ENCODE data around the gene TECPR2.

TECPR2 gene

DNA sequence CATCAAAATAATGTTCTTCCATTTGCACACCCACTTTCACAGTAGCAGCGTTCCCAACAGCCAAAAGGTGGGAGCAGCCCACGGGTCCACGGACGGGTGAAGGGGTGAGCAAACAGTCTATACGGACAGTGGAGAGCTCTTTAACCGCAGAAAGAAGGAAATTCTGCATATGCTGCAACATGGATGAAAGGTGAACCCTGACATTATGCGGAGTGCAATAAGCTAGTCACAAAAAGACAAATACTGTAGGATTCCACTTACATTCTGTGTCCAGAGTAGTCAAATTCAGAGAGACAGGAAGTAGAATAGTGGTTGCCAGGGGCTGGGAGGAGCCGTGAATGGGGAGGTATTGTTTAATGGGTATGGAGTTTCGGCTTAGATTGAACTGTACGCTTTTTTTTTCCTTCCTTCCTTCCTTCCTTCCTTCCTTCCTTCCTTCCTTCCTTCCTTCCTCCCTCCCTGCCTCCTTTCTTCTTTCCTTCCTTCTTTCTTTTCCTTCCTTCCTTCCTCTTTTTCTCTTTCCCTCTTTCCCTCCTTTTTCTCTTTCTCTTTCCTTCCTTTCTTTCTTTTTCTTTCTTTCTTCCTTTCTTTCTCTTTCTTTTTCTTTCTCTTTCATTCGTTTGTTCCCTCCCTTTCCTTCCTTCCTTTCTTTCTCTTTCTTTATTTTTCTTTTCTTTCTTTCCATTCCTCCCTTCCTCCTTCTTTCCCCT is 162.6 kb downstream of the TECPR2 start:
- H3K27ac ChIP-seq, result peak overlapping the region; percentile 64 to 90
- H3K4me3 ChIP-seq, result peak overlapping the region; percentile 79
- TF ChIP-seq, protein P1, sequence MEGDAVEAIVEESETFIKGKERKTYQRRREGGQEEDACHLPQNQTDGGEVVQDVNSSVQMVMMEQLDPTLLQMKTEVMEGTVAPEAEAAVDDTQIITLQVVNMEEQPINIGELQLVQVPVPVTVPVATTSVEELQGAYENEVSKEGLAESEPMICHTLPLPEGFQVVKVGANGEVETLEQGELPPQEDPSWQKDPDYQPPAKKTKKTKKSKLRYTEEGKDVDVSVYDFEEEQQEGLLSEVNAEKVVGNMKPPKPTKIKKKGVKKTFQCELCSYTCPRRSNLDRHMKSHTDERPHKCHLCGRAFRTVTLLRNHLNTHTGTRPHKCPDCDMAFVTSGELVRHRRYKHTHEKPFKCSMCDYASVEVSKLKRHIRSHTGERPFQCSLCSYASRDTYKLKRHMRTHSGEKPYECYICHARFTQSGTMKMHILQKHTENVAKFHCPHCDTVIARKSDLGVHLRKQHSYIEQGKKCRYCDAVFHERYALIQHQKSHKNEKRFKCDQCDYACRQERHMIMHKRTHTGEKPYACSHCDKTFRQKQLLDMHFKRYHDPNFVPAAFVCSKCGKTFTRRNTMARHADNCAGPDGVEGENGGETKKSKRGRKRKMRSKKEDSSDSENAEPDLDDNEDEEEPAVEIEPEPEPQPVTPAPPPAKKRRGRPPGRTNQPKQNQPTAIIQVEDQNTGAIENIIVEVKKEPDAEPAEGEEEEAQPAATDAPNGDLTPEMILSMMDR (IDR thresholded peaks at IDR 0.05), result no peak
- peak; percentile 63 for DNase-seq (ENCODE audit: low spot score)

DNA sequence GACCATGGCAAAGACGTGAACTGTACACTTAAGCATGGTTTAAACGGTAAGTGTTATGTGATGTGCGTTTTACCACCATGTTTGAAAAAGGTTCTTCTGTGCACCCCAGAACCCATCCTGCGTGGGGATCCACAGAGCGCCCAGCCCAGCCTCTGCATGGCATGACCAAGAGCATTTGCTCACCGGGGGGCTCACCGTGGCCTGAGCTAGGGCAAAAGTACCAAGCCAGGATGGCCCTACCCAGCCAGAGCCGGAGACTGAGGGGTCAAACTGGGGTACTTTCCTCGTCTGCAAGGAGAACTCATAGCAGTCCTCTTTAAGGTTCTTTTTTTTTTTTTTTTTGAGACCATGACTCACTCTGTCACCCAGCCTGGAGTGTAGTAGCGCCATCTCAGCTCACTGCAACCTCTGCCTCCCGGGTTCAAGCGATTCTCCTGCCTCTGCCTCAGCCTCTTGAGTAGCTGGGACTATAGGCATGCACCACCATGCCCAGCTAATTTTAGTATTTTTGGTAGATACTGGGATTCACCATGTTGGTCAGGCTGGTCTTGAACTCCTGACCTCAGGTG is 163.3 kb downstream of the TECPR2 start:
- H3K4me3 ChIP-seq, result no peak overlapping the region
- TF ChIP-seq, protein P1 (IDR thresholded peaks at IDR 0.05), result no peak
- no peak overlapping the region for H3K27ac ChIP-seq
- peak; percentile 75 for DNase-seq (ENCODE audit: low spot score)

DNA sequence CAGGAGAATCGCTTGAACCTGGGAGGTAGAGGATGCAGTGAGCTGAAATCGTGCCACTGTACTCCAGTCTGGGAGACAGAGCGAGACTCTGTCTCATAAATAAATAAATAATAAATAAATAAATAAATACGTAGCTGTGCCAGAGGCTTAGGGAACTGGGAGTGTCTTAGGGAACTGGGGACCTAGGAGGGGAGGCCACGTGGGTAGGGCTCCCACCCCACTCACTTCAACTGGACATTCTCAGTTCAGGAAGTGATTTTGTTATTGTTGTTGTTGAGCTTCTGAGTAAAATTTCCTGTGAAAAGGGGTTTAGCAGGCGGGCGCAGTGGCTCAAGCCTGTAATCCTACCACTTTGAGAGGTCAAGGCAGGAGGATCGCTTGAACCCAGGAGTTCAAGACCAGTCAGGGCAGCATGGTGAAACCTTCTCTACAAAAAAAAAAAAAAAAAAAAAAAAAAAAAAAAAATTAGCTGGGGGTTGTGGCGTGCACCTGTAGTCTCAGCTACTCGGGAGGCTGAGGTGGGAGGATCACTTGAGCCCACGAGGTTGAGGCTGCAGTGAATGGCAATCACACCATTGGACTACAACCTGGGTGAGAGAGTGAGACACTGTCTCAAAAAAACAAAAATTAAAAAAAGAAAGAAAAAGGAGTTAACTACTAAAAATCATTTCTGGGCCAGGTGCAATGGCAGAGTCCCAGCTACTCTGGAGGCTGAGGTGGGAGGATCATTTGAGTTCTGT is 165.9 kb downstream of the TECPR2 start:
- no peak for DNase-seq (ENCODE audit: low spot score)
- no peak overlapping the region for H3K4me3 ChIP-seq
- no peak overlapping the region for H3K27ac ChIP-seq
- TF ChIP-seq, protein P1 (IDR thresholded peaks at IDR 0.05), result no peak

DNA sequence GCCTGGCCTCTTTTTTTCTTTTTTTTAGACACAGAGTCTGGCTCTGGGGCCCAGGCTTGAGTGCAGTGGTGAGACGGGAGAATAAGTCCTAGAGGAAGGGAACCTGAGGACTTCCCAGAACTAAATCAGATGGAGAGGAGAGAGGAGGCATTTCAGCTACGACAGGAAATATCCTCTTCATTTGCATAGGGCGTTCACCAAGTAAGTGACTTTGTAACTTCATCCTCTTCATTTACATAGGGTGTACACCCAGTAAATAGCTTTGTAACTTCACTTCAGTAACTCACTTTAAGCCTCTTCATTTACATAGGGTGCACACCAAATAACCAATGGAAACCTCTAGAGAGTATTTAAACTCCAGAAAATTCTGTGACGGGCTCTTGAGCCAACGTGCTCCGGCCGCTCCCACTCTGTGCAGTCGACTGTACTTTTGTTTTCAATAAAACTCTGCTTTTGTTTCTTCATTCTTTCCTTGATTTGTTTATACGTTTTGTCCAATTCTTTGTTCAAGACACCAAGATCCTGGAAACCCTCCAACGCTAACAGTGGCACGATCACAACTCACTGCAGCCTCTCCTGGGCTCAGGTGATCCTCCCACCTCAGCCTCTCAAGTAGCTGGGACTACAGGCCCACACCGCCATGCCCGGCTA is 168.2 kb downstream of the TECPR2 start:
- Histone ChIP-seq H3K27ac (no peak overlapping the region), H3K4me3 (no peak overlapping the region)
- no peak for DNase-seq (ENCODE audit: low spot score)
- TF ChIP-seq, protein P1 (IDR thresholded peaks at IDR 0.05), result no peak

DNA sequence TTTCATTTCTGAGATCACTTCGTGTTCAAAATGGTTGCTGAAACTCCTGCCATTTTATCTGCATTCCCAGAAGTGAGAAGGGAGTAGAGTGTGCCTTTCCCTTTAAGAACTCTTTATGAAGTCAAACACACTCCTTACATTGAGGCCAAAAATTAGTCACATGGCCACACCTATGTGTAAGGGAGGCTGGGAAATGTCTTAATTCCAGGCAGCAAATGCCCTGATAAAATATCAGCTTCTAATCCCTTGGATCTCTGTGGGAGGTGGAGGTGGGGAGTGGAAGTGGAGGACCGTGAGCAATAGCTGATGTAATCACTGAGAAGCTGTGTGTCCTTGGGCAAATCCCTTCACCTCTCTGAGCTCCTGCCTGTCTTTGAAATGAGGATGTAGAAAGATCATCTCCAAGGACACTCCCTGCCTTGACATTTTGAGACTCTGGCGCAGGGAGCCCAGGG is 169.5 kb downstream of the TECPR2 start:
- no peak for DNase-seq (ENCODE audit: low spot score)
- TF ChIP-seq, protein P1 (IDR thresholded peaks at IDR 0.05), result no peak
- Histone ChIP-seq H3K27ac (no peak overlapping the region), H3K4me3 (no peak overlapping the region)

DNA sequence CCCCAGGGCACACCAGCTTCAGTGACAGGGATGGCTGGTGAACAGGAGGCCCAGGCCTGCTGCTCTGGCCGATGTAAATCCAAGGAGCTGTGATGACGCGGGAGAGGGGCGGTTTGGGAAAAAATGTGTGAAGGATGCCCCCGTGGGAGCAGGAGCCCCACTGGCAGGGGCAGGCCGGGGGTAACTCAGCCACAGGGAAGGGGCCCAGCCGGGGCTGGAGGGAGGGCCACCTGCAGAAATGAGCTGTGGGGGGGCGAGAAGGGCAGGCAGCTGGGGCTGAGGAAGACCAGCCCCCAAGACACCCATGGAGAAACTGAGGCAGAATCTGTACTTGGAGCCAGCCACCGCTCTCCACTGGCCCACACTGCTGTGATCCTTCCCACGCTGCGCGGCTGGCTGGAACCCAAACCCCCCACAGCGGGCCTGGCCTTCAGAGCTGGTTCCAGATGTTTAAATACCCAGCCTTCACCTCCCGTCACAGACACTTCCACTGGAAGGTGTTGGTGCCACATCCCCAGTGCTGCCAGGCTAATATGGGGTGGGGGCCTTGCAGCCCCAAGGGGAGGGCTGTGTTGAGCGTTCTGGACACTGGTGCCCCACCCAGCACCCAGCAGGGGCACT is 175.3 kb downstream of the TECPR2 start:
- Histone ChIP-seq H3K4me3 (no peak overlapping the region), H3K27ac (no peak overlapping the region)
- no peak for DNase-seq (ENCODE audit: low spot score)
- TF ChIP-seq, protein P1 (IDR thresholded peaks at IDR 0.05), result no peak

Measured in coronary artery (tissue), 2 donors.